BE2C (cell line): Measurements from ENCODE around the gene MAP3K10.
A peak's percentile ranks its signal among the peaks of the same experiment; 100 is the strongest.

Experiments
- DNase-seq: peaks from one replicate; pipeline ENCODE4 v3.0.0-alpha.2; 2020
- H3K27me3 ChIP-seq: fragments of 250-450 bp; sonication (Bioruptor Pico); 2 replicates; pipeline ENCODE4 v1.5.1; 2020; ENCODE audit warnings: mild to moderate bottlenecking
- H3K36me3 ChIP-seq: fragments of 250-450 bp; sonication (Bioruptor Pico); 2 replicates; pipeline ENCODE4 v1.5.1; 2020; ENCODE audit warnings: mild to moderate bottlenecking
- H3K4me1 ChIP-seq: fragments of 250-450 bp; sonication (Bioruptor Pico); 2 replicates; pipeline ENCODE4 v1.5.1; 2020
- H3K4me3 ChIP-seq: 2 replicates; pipeline ENCODE4 v1.5.1; 2011; ENCODE audit warnings: low read depth, low read length
- H3K9me3 ChIP-seq: fragments of 250-450 bp; sonication (Bioruptor Pico); 2 replicates; pipeline ENCODE4 v1.5.1; 2020
- TF ChIP-seq, protein P1 (sequence below): IDR thresholded peaks from 2 replicates; pipeline ENCODE4 v1.5.1; 2012; ENCODE audit warnings: mild to moderate bottlenecking, low read depth, low read length

The MAP3K10 gene

DNA sequence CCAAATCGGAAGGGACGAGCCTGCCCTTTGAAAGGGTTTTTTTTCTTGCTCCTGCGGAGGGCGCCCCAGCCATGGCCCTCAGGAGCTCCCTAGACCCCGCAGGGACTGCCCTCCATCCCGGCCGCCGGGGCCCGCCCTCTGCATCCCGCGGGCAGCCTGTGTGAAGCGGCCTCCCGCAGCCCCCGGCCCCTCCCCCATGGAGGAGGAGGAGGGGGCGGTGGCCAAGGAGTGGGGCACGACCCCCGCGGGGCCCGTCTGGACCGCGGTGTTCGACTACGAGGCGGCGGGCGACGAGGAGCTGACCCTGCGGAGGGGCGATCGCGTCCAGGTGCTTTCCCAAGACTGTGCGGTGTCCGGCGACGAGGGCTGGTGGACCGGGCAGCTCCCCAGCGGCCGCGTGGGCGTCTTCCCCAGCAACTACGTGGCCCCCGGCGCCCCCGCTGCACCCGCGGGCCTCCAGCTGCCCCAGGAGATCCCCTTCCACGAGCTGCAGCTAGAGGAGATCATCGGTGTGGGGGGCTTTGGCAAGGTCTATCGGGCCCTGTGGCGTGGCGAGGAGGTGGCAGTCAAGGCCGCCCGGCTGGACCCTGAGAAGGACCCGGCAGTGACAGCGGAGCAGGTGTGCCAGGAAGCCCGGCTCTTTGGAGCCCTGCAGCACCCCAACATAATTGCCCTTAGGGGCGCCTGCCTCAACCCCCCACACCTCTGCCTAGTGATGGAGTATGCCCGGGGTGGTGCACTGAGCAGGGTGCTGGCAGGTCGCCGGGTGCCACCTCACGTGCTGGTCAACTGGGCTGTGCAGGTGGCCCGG, 815 bp downstream of the MAP3K10 start:
- peak; percentile 67 for DNase-seq
- no peaks in the 10 kb centered on the region for H3K9me3 ChIP-seq
- no peaks in the 10 kb centered on the region for H3K4me1 ChIP-seq
- no peaks in the 10 kb centered on the region for H3K36me3 ChIP-seq
- no peaks in the 10 kb centered on the region for H3K27me3 ChIP-seq
- TF ChIP-seq, protein P1, sequence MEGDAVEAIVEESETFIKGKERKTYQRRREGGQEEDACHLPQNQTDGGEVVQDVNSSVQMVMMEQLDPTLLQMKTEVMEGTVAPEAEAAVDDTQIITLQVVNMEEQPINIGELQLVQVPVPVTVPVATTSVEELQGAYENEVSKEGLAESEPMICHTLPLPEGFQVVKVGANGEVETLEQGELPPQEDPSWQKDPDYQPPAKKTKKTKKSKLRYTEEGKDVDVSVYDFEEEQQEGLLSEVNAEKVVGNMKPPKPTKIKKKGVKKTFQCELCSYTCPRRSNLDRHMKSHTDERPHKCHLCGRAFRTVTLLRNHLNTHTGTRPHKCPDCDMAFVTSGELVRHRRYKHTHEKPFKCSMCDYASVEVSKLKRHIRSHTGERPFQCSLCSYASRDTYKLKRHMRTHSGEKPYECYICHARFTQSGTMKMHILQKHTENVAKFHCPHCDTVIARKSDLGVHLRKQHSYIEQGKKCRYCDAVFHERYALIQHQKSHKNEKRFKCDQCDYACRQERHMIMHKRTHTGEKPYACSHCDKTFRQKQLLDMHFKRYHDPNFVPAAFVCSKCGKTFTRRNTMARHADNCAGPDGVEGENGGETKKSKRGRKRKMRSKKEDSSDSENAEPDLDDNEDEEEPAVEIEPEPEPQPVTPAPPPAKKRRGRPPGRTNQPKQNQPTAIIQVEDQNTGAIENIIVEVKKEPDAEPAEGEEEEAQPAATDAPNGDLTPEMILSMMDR = no peak
- H3K4me3 ChIP-seq = peak overlapping the region; percentile 87

DNA sequence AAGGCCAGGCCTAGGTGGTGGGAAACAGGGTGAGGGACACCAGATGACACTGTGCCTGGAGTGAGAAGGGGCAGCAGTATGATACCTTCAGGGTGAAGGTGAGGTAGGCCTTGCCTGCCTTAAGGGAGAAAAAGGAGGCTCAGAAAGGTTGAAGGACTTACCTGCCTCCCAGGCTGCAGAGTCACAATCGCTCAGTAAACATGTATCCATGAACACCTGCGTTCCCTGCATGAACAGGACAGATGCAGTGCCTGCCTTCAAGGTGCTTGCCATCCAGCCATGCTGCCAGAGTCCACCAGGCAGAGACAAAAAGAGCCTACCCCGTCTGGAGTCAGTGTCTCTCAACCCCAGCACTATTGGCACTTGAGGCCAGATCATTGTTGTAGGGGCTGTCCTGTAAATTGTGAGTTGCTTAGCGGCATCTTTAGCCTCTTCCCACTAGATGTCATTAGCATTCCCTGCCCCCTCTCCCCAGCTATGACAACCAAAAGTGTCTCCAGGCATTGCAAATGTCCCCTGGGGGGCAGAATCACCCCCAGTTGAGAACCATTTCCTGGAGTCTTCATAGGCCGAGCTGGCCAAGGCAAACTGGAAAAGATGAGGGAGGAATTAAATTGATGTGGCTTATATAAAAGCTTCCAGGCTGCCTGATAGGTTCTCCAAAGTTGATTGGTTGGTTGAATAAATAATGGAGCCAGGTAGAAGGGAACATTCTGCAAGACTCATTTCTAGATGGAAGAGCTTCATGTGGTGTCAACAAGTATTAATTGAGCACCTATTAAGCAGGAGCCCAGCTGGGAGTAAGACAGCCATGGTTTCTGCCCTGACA, 1.7 kb downstream of the MAP3K10 start:
- DNase-seq = no peak
- H3K36me3 ChIP-seq = no peaks in the 10 kb centered on the region
- H3K9me3 ChIP-seq = no peaks in the 10 kb centered on the region
- H3K27me3 ChIP-seq = no peaks in the 10 kb centered on the region
- H3K4me3 ChIP-seq = no peak overlapping the region; the same call in 1 of the 2 replicates
- TF ChIP-seq, protein P1 = no peak
- H3K4me1 ChIP-seq = no peaks in the 10 kb centered on the region

DNA sequence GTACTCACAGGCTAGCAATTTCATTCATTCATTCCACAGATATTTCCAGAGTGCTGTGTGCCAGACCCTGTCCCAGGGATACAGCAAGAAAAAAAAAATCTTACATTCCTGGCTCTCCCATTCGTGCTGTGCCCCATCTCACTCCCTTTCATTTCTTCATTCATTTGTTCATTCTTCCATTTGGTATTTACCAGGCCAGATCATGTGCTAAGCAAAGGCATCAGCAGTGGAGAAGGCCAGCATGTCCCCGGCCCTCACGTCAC, 2.3 kb downstream of the MAP3K10 start:
- no peaks in the 10 kb centered on the region for H3K27me3 ChIP-seq
- no peaks in the 10 kb centered on the region for H3K9me3 ChIP-seq
- H3K4me1 ChIP-seq = no peaks in the 10 kb centered on the region
- H3K4me3 ChIP-seq = no peak overlapping the region
- TF ChIP-seq, protein P1 = no peak
- no peaks in the 10 kb centered on the region for H3K36me3 ChIP-seq
- DNase-seq = no peak

GRCh38 chr19:40198272-40198990, 7.2 kb downstream of the MAP3K10 start:
- no peaks in the 10 kb centered on the region for H3K9me3 ChIP-seq
- no peaks in the 10 kb centered on the region for H3K4me1 ChIP-seq
- no peaks in the 10 kb centered on the region for H3K27me3 ChIP-seq
- TF ChIP-seq, protein P1 = no peak
- DNase-seq = no peak
- H3K36me3 ChIP-seq = no peaks in the 10 kb centered on the region
- no peak overlapping the region for H3K4me3 ChIP-seq

GRCh38 chr19:40200341-40201099, 9.3 kb downstream of the MAP3K10 start:
- Histone ChIP-seq H3K36me3 (no peaks in the 10 kb centered on the region), H3K27me3 (no peaks in the 10 kb centered on the region), H3K4me3 (no peak overlapping the region), H3K9me3 (no peaks in the 10 kb centered on the region), H3K4me1 (no peaks in the 10 kb centered on the region)
- TF ChIP-seq, protein P1 = no peak
- no peak for DNase-seq
